Nephron progenitor cell (in vitro differentiated cells): Measurements from ENCODE around the gene FOXN3.

Source experiments
- DNase-seq: peaks from one replicate; pipeline ENCODE4 v3.0.0; 2021
- H3K27ac Mint-ChIP-seq: 2 replicates; pipeline ENCODE4 v1.8.0; 2021; ENCODE audit warnings: mild to moderate bottlenecking, moderate library complexity, mixed read lengths
- H3K27me3 Mint-ChIP-seq: 2 replicates; pipeline ENCODE4 v1.8.0; 2021; ENCODE audit warnings: mild to moderate bottlenecking, low read depth, mixed read lengths; ENCODE audit not compliant: poor library complexity
- H3K36me3 Mint-ChIP-seq: 2 replicates; pipeline ENCODE4 v1.8.0; 2021; ENCODE audit warnings: low read depth, mixed read lengths
- H3K4me1 Mint-ChIP-seq: 2 replicates; pipeline ENCODE4 v1.8.0; 2021; ENCODE audit warnings: mixed read lengths
- H3K4me3 Mint-ChIP-seq: 2 replicates; pipeline ENCODE4 v1.8.0; 2021; ENCODE audit warnings: mild to moderate bottlenecking, moderate library complexity, mixed read lengths
- H3K9me3 Mint-ChIP-seq: 2 replicates; pipeline ENCODE4 v1.8.0; 2021; ENCODE audit warnings: mild to moderate bottlenecking, moderate library complexity, mixed read lengths
- CTCF ChIP-seq: fragments of 200-600 bp; sonication (generic); IDR thresholded peaks from 2 replicates; pipeline ENCODE4 v1.5.0; 2021; ENCODE audit warnings: antibody characterized with exemption

Gene FOXN3

GRCh38 chr14:89356927-89357326 lies 60.1 kb downstream of the FOXN3 start:
- no peak overlapping the region for H3K27ac Mint-ChIP-seq
- H3K4me1 Mint-ChIP-seq: peaks cover 19% of the 10 kb centered on the region
- no peak for TF ChIP-seq CTCF
- peaks cover 7% of the 10 kb centered on the region for H3K27me3 Mint-ChIP-seq
- H3K9me3 Mint-ChIP-seq: peaks cover 4% of the 10 kb centered on the region
- peaks cover 5% of the 10 kb centered on the region for H3K36me3 Mint-ChIP-seq
- no peak overlapping the region for H3K4me3 Mint-ChIP-seq
- DNase-seq: no peak

GRCh38 chr14:89356496-89356895 lies 60.5 kb downstream of the FOXN3 start:
- H3K9me3 Mint-ChIP-seq: peaks cover 4% of the 10 kb centered on the region
- no peak for DNase-seq
- TF ChIP-seq CTCF: no peak
- no peak overlapping the region for H3K4me3 Mint-ChIP-seq
- H3K27ac Mint-ChIP-seq: no peak overlapping the region
- H3K36me3 Mint-ChIP-seq: peaks cover 5% of the 10 kb centered on the region
- peaks cover 7% of the 10 kb centered on the region for H3K27me3 Mint-ChIP-seq
- H3K4me1 Mint-ChIP-seq: peaks cover 24% of the 10 kb centered on the region

- H3K36me3 Mint-ChIP-seq: peaks cover 22% of the 10 kb centered on the region
- H3K9me3 Mint-ChIP-seq: no peaks in the 10 kb centered on the region
- peaks cover 7% of the 10 kb centered on the region for H3K27me3 Mint-ChIP-seq
- no peak overlapping the region for H3K4me3 Mint-ChIP-seq
- DNase-seq: no peak
- peak overlapping the region; percentile 11 for H3K27ac Mint-ChIP-seq
- TF ChIP-seq CTCF: no peak
- H3K4me1 Mint-ChIP-seq: peaks cover 51% of the 10 kb centered on the region
Measured at GRCh38 chr14:89353766-89354113, 63.3 kb downstream of the FOXN3 start.

GRCh38 chr14:89352976-89353765 lies 63.9 kb downstream of the FOXN3 start:
- Mint-ChIP-seq H3K4me1 (peaks cover 51% of the 10 kb centered on the region), H3K9me3 (peaks cover under 1% of the 10 kb centered on the region), H3K4me3 (peak overlapping the region; percentile 18), H3K36me3 (peaks cover 28% of the 10 kb centered on the region), H3K27me3 (peaks cover 7% of the 10 kb centered on the region), H3K27ac (peak overlapping the region; percentile 97)
- DNase-seq: no peak
- no peak for TF ChIP-seq CTCF

- DNase-seq: peak; percentile 20
- Mint-ChIP-seq H3K4me1 (peaks cover 51% of the 10 kb centered on the region), H3K27ac (peak overlapping the region; percentile 97), H3K27me3 (peaks cover 7% of the 10 kb centered on the region), H3K4me3 (peak overlapping the region; percentile 71), H3K36me3 (peaks cover 40% of the 10 kb centered on the region), H3K9me3 (peaks cover 4% of the 10 kb centered on the region)
- no peak for TF ChIP-seq CTCF
Measured at GRCh38 chr14:89351516-89352404, 65.3 kb downstream of the FOXN3 start.
